Spinal cord (tissue), 10 donors: ENCODE results near the gene RNF39. TPM values are rescaled to one million over a fixed set of nuclear protein-coding genes. Genes with fewer than 3 reads are reported as not detected.
"Not testable (repeated sequence)": the region's sequence is repeated elsewhere in the genome, so short reads cannot be mapped to it uniquely, and the experiment has no call there.

Experiments used
- DNase-seq, 6 donors: peaks; one replicate each; pipeline versions ENCODE4 v3.0.0 to v3.0.0-alpha.2; 2013 to 2015; ENCODE audit warnings: low spot score in 6 of 6, low read depth in 4 of 6
- H3K27ac ChIP-seq: one replicate; pipeline ENCODE4 v1.5.1; 2013; ENCODE audit warnings: low read depth, low read length, control low read depth
- H3K27me3 ChIP-seq: one replicate; pipeline ENCODE4 v1.6.1; 2013; ENCODE audit warnings: low read length; ENCODE audit not compliant: control insufficient read depth, insufficient read depth
- H3K36me3 ChIP-seq: one replicate; pipeline ENCODE4 v1.6.1; 2013; ENCODE audit warnings: low read length; ENCODE audit not compliant: control insufficient read depth, insufficient read depth
- H3K4me1 ChIP-seq: one replicate; pipeline ENCODE4 v1.6.1; 2013; ENCODE audit warnings: low read length; ENCODE audit not compliant: control insufficient read depth, insufficient read depth
- H3K4me3 ChIP-seq: one replicate; pipeline ENCODE4 v1.5.1; 2013; ENCODE audit warnings: low read depth, low read length, control low read depth
- H3K9me3 ChIP-seq: one replicate; pipeline ENCODE4 v1.6.1; 2013; ENCODE audit warnings: low read length; ENCODE audit not compliant: control insufficient read depth, insufficient read depth
- WGBS: methylation state at CpG from one replicate; pipeline ENCODE4 v1.1.5; 2013; ENCODE audit warnings: missing lambda C conversion rate; ENCODE audit not compliant: insufficient coverage; 5-methylcytosine and 5-hydroxymethylcytosine counted together
- polyA plus RNA-seq, 2 donors: library from polyadenylated mRNA; unstranded; fragments of 120-200 nt; gene quantifications; one replicate each; pipeline ENCODE4 v1.2.1, GENCODE V29; 2013; ENCODE audit not compliant: insufficient read length in 2 of 2
- total RNA-seq, 2 donors: library from RNA; depleted of rRNA in 1 of 2; stranded (reverse); fragments of 120-200 nt in 1 of 2; fragments of >200 nt in 1 of 2; gene quantifications; one replicate each; pipeline versions ENCODE4 v1.2.3 to v1.2.4, GENCODE V29; 2013 to 2014
- donor health status: healthy.

RNF39 gene
- total and polyA plus RNA-seq, 4 donors = 2.2 to 2.3 TPM; not detected in 2

GRCh38 chr6:30042914-30043313 is 32.7 kb downstream of the RNF39 start:
- Histone ChIP-seq H3K4me3 (no peak overlapping the region), H3K27me3 (no peaks in the 10 kb centered on the region), H3K4me1 (no peaks in the 10 kb centered on the region), H3K27ac (no peak overlapping the region), H3K9me3 (no peaks in the 10 kb centered on the region), H3K36me3 (no peaks in the 10 kb centered on the region)
- no peak for DNase-seq
- 55% methylated on average over 1 of the region's 1 CpG for WGBS

DNA sequence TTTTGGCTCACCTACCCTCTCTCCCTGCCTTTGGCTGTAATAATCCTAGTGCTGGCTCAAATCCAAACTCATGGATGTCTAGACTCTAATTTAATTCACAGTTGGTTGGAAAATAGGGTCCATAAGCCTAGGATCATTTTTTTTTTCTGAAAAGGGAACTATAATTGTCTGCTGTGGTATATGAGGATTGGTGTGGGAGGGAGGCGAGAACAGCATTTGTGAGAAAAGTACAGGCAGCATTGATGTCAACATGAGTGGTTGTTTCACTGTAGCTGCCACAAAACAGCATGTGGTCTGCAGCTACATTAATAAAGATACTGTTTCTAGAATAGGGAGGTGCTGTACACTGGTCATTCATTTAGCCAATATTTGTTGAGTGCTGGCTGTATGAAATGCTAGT is 33.1 kb downstream of the RNF39 start:
- DNase-seq = peak in 1 of 6 donors; percentile 38
- Histone ChIP-seq H3K4me3 (no peak overlapping the region), H3K4me1 (no peaks in the 10 kb centered on the region), H3K36me3 (no peaks in the 10 kb centered on the region), H3K27me3 (no peaks in the 10 kb centered on the region), H3K9me3 (no peaks in the 10 kb centered on the region), H3K27ac (no peak overlapping the region)
- WGBS = 80% methylated on average over 1 of the region's 1 CpG

DNA sequence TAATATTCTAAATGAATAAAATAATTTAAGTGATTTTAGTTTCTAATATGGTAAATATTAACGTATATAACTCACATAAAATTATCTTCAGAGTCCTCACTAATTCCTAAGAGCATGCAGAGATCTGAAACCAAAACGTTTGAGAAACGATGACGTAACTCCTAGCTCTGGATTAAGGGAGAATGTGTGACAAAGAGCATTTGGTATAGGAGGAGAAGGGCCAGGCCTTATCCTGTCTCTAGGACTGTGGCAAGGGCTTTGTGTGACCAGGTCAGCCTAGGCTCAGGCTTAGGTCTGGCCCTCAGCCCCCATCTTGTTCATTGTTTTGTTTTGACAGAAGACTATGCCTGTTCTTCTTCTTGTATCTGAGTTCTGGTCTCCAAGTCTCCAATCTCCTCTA is 33.7 kb downstream of the RNF39 start:
- WGBS = no CpG with 5 or more reads among the region's 4 CpGs
- no peak overlapping the region for H3K4me3 ChIP-seq

GRCh38 chr6:30041221-30041620 is 34.3 kb downstream of the RNF39 start:
- WGBS = 100% methylated on average over 1 of the region's 6 CpGs
- no peak overlapping the region for H3K27ac ChIP-seq
- H3K9me3 ChIP-seq = no peaks in the 10 kb centered on the region
- H3K36me3 ChIP-seq = no peaks in the 10 kb centered on the region
- H3K4me3 ChIP-seq = no peak overlapping the region
- H3K27me3 ChIP-seq = no peaks in the 10 kb centered on the region
- DNase-seq = no peak
- H3K4me1 ChIP-seq = no peaks in the 10 kb centered on the region

More for the DNA sequence above, 33.7 kb downstream of the RNF39 start:
- Histone ChIP-seq H3K27ac (no peak overlapping the region), H3K27me3 (no peaks in the 10 kb centered on the region), H3K4me1 (no peaks in the 10 kb centered on the region), H3K9me3 (no peaks in the 10 kb centered on the region), H3K36me3 (no peaks in the 10 kb centered on the region)
- no peak for DNase-seq

GRCh38 chr6:30037182-30037788 is 38.3 kb downstream of the RNF39 start:
- H3K36me3 ChIP-seq = peaks cover 2% of the 10 kb centered on the region
- H3K9me3 ChIP-seq = no peaks in the 10 kb centered on the region
- H3K4me3 ChIP-seq = no peak overlapping the region
- H3K27ac ChIP-seq = no peak overlapping the region
- no peaks in the 10 kb centered on the region for H3K27me3 ChIP-seq
- WGBS = no CpG with 5 or more reads among the region's 4 CpGs
- peak in 1 of 6 donors; percentile 36 for DNase-seq
- no peaks in the 10 kb centered on the region for H3K4me1 ChIP-seq

- Histone ChIP-seq H3K27me3 (no peaks in the 10 kb centered on the region), H3K27ac (no peak overlapping the region), H3K4me1 (no peaks in the 10 kb centered on the region), H3K36me3 (peaks cover 2% of the 10 kb centered on the region), H3K9me3 (no peaks in the 10 kb centered on the region), H3K4me3 (no peak overlapping the region)
- DNase-seq = no peak
- WGBS = 80% methylated on average over 1 of the region's 1 CpG
These were observed 39.8 kb downstream of the RNF39 start for GRCh38 chr6:30035784-30036183.

- not testable (repeated sequence) for H3K9me3 ChIP-seq, H3K4me3 ChIP-seq, H3K4me1 ChIP-seq, H3K36me3 ChIP-seq, H3K27me3 ChIP-seq, DNase-seq, H3K27ac ChIP-seq
- 93% methylated on average over 2 of the region's 5 CpGs for WGBS
These were observed 42.1 kb downstream of the RNF39 start for GRCh38 chr6:30033440-30033839.

DNA sequence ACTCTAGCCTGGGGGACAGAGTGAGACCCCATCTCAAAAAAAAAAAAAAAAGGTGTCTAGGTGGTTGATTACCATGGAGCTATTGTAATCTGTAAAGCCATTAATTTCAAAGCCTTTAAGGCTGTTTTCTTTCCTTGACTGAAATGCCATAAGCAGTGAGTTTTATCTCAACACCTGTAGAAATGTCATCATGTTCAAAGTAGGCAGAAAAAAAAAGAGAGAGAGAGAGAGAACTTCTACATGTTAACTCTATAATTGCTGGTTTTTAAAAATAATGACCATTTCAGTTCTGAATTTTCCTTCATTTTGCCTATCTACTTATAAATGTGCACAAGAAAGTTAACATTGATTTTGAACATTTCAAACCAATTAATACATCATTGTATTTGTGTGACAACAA is 44.2 kb downstream of the RNF39 start:
- no peaks in the 10 kb centered on the region for H3K9me3 ChIP-seq
- no peak overlapping the region for H3K27ac ChIP-seq
- H3K27me3 ChIP-seq = no peaks in the 10 kb centered on the region
- no peaks in the 10 kb centered on the region for H3K4me1 ChIP-seq
- H3K36me3 ChIP-seq = peaks cover 2% of the 10 kb centered on the region
- H3K4me3 ChIP-seq = no peak overlapping the region
- DNase-seq = no peak

- Histone ChIP-seq H3K27ac (no peak overlapping the region), H3K9me3 (no peaks in the 10 kb centered on the region), H3K4me3 (no peak overlapping the region), H3K4me1 (no peaks in the 10 kb centered on the region), H3K36me3 (no peaks in the 10 kb centered on the region), H3K27me3 (no peaks in the 10 kb centered on the region)
- no peak for DNase-seq
- WGBS = no CpG with 5 or more reads among the region's 1 CpG
These were observed 46.0 kb downstream of the RNF39 start for GRCh38 chr6:30029588-30029987.

DNA sequence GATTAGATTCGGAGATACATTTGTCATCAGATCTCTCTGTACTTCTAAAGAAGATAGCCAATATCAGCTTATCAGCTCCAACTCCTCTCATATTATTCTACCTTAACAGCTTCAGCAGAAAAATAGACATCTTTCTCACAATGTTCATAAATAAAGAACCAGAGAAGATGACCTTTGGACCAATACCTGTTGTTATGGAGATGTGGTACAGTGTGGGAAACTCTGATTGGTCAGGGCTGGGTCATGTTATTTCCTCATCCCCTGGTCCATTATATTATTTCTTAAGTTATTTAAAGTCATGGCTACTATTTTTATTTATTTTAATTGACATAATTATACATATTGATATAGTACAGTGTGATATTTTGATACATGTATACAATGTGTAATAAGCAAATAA is 50.4 kb downstream of the RNF39 start:
- DNase-seq = no peak
- no CpG with 5 or more reads among the region's 1 CpG for WGBS
- no peaks in the 10 kb centered on the region for H3K9me3 ChIP-seq
- H3K27me3 ChIP-seq = no peaks in the 10 kb centered on the region
- H3K4me3 ChIP-seq = no peak overlapping the region
- no peaks in the 10 kb centered on the region for H3K36me3 ChIP-seq
- no peaks in the 10 kb centered on the region for H3K4me1 ChIP-seq
- H3K27ac ChIP-seq = no peak overlapping the region
